Stomach (tissue), 4 donors: Measurements from ENCODE around the gene ACADSB.

Experiments used
- CTCF ChIP-seq, 7 experiments: fragments of 450-650 bp in 4 of 7; fragments of 200-600 bp in 3 of 7; sonication (generic) in 3 of 7; IDR thresholded peaks; one replicate each; pipeline ENCODE4 v1.5.1; 2016 to 2019; ENCODE audit warnings: antibody characterized with exemption in 7 of 7, control low read depth in 2 of 7, mild to moderate bottlenecking in 1 of 7
- EP300 ChIP-seq: sonication (generic); formaldehyde crosslinking; IDR thresholded peaks from one replicate; pipeline ENCODE4 v1.6.1; 2017; ENCODE audit warnings: antibody characterized with exemption
- POLR2A ChIP-seq, 4 donors: fragments of 450-650 bp; IDR thresholded peaks; one replicate each; pipeline ENCODE4 v1.6.1; 2016; ENCODE audit warnings: antibody characterized with exemption in 4 of 4, control low read depth in 2 of 4, mild to moderate bottlenecking in 1 of 4, moderate library complexity in 1 of 4
- POLR2AphosphoS5 ChIP-seq, 3 donors: sonication (generic); formaldehyde crosslinking; IDR thresholded peaks; one replicate each; pipeline ENCODE4 v1.6.1; 2016; ENCODE audit warnings: antibody characterized with exemption in 3 of 3

- TF ChIP-seq POLR2AphosphoS5 (IDR thresholded peaks at IDR 0.05) (no peak), CTCF (IDR thresholded peaks at IDR 0.05) (no peak), POLR2A (IDR thresholded peaks at IDR 0.05) (no peak), EP300 (no peak)
Observed at GRCh38 chr10:122968698-122969097, 40.1 kb upstream of the ACADSB start.
